Stimulated activated naive B cell treated with anti-CD40 and anti-IgM and Interleukin-4, amounts not matched to agents 10 μg/mL and 1 μg/mL and 100 μg/mL, for 72 hours (primary cell): ENCODE measurements around the gene RFX2.

Experiments used
- ATAC-seq, 2 donors: fragments of 150-1000 bp; cut with Tn5 transposase; replicated peaks; 2 replicates each; pipeline ENCODE4 v1.10.0; 2021; ENCODE audit warnings: moderate library complexity in 1 of 2
- DNase-seq: peaks from one replicate; pipeline ENCODE4 v3.0.0; 2021
- H3K27ac Mint-ChIP-seq: one replicate; pipeline ENCODE4 v1.8.0; 2022; ENCODE audit warnings: mild to moderate bottlenecking, mixed read lengths
- H3K27me3 Mint-ChIP-seq, 2 donors: one replicate each; pipeline ENCODE4 v1.8.0; 2022; ENCODE audit warnings: mixed read lengths in 2 of 2
- H3K36me3 Mint-ChIP-seq, 2 donors: one replicate each; pipeline ENCODE4 v1.8.0; 2022; ENCODE audit warnings: mixed read lengths in 2 of 2, mild to moderate bottlenecking in 1 of 2
- H3K4me1 Mint-ChIP-seq, 2 donors: one replicate each; pipeline ENCODE4 v1.8.0; 2022; ENCODE audit warnings: mixed read lengths in 2 of 2, mild to moderate bottlenecking in 1 of 2
- H3K4me3 Mint-ChIP-seq, 2 donors: one replicate each; pipeline ENCODE4 v1.8.0; 2022; ENCODE audit warnings: mild to moderate bottlenecking in 2 of 2, mixed read lengths in 2 of 2, moderate library complexity in 1 of 2
- H3K9me3 Mint-ChIP-seq, 2 donors: one replicate each; pipeline ENCODE4 v1.8.0; 2022; ENCODE audit warnings: mixed read lengths in 2 of 2, mild to moderate bottlenecking in 1 of 2

RFX2 gene

DNA sequence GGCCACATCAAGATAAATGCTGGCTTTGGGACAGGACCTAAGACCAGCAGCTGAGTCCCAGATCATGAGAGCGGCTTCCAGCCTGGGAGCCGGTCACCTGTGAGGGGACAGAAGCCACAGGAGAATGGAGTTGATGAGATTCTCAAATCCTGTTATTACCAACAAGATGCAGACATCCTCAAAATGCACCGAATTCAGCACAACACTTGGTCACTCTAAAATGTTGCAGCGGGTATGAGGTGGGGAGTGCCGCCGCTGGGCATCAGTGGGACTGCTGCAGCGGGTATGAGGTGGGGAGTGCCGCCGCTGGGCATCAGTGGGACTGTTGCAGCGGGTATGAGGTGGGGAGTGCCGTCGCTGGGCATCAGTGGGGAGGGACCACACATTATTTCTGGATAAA, 153.6 kb downstream of the RFX2 start:
- H3K27ac Mint-ChIP-seq, result no peak overlapping the region
- no peaks in the 10 kb centered on the region for H3K27me3 Mint-ChIP-seq
- ATAC-seq (no peak), DNase-seq (no peak)
- H3K9me3 Mint-ChIP-seq, result no peaks in the 10 kb centered on the region
- no peak overlapping the region for H3K4me3 Mint-ChIP-seq
- peaks cover 57 to 96% of the 10 kb centered on the region in 2 donors for H3K4me1 Mint-ChIP-seq
- peaks cover 18 to 34% of the 10 kb centered on the region in 2 donors for H3K36me3 Mint-ChIP-seq

DNA sequence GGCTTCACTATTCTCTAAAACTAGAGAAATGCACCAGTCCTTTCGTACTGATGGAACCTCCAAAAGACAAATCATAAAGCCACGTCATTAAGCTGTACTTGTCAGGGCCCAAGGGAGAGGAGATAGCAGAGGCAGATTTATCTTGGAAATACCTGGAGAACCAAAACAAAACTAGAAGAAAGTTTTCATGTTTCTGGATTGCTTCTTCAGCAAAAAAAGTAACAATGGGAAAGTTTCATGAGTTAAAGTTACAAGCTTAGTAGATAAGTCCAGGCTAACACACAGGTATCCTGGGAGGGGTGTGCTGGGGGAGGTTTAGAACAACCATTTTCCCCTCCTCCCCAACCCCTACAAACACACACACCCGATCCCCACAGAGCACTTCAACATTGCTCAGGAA, 154.0 kb downstream of the RFX2 start:
- DNase-seq, result no peak
- Mint-ChIP-seq H3K27ac (peak overlapping the region; percentile 37), H3K4me3 (no peak overlapping the region), H3K9me3 (no peaks in the 10 kb centered on the region), H3K36me3 (peaks cover 21 to 36% of the 10 kb centered on the region in 2 donors), H3K4me1 (peaks cover 59 to 97% of the 10 kb centered on the region in 2 donors), H3K27me3 (no peaks in the 10 kb centered on the region)
- no peak for ATAC-seq

DNA sequence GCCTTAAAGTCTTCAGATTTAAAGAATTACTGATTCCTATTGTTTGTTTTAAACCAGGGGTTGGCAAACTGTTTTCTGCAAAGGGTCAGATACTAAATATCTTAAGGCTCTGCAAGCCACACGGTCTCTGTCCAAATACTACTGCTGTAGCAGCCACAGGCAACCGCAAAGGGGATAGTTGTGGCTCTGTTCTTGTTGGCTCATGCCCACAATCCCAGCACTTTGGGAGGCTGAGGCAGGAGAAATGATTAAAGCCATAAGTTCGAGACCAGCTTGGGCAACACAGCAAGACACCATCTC, 154.7 kb downstream of the RFX2 start:
- peaks cover 21 to 35% of the 10 kb centered on the region in 2 donors for H3K36me3 Mint-ChIP-seq
- no peak for ATAC-seq
- H3K27me3 Mint-ChIP-seq, result no peaks in the 10 kb centered on the region
- no peaks in the 10 kb centered on the region for H3K9me3 Mint-ChIP-seq
- H3K27ac Mint-ChIP-seq, result no peak overlapping the region
- no peak overlapping the region for H3K4me3 Mint-ChIP-seq
- DNase-seq, result no peak
- peaks cover 63 to 99% of the 10 kb centered on the region in 2 donors for H3K4me1 Mint-ChIP-seq

DNA sequence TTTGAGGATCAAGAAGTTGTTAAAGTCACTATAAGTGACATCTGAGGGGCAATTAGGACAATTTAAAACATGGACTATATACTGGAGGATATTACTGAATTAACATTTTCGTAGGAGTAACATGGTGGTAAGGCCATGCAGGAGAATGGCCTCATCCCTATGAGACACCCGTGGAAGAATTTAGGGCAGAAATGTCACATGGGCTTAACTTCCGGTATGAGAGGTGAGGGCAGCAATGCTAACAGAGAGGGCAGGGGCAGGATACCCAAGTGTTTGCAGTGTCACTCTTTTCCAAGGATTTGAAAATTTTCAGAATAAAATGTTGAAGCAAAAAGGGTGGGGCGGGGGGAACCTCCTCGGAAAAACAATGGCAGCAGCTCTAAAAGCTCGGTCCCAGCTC, 156.0 kb downstream of the RFX2 start:
- ATAC-seq (no peak), DNase-seq (no peak)
- no peak overlapping the region for H3K4me3 Mint-ChIP-seq
- peaks cover 66 to 97% of the 10 kb centered on the region in 2 donors for H3K4me1 Mint-ChIP-seq
- peak overlapping the region; percentile 66 for H3K27ac Mint-ChIP-seq
- H3K36me3 Mint-ChIP-seq, result peaks cover 29 to 42% of the 10 kb centered on the region in 2 donors
- H3K9me3 Mint-ChIP-seq, result no peaks in the 10 kb centered on the region
- H3K27me3 Mint-ChIP-seq, result no peaks in the 10 kb centered on the region

DNA sequence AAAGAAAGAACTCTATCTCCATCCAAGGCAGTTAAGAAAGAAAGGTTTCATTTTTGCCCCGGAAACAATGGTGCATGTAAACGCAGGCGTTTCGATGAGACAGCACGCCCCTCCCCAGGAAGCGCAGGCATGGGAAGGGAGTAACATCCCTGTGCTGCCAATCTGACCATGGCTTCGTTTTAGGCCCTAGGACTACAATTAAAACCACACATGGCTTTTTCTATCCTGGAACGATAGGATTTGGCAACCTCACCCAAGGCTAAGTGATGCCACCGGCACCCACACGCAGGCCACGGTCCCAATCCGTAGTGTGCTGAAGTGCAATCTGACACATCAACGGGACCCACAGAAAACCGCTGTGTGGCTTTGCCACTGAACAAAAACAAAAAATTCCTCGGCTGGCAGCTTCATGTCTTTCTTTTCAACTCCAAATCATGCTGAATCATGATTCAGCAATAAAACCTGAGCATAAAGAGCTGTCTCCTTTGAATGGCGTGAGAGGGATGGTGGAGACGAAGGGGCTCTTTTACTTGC, 156.6 kb downstream of the RFX2 start:
- H3K27ac Mint-ChIP-seq, result peak overlapping the region; percentile 66
- H3K27me3 Mint-ChIP-seq, result no peaks in the 10 kb centered on the region
- H3K36me3 Mint-ChIP-seq, result peaks cover 29 to 41% of the 10 kb centered on the region in 2 donors
- H3K4me1 Mint-ChIP-seq, result peaks cover 62 to 93% of the 10 kb centered on the region in 2 donors
- no peaks in the 10 kb centered on the region for H3K9me3 Mint-ChIP-seq
- DNase-seq, result no peak
- peak overlapping the region; percentile 11 to 17 for H3K4me3 Mint-ChIP-seq
- no peak for ATAC-seq

DNA sequence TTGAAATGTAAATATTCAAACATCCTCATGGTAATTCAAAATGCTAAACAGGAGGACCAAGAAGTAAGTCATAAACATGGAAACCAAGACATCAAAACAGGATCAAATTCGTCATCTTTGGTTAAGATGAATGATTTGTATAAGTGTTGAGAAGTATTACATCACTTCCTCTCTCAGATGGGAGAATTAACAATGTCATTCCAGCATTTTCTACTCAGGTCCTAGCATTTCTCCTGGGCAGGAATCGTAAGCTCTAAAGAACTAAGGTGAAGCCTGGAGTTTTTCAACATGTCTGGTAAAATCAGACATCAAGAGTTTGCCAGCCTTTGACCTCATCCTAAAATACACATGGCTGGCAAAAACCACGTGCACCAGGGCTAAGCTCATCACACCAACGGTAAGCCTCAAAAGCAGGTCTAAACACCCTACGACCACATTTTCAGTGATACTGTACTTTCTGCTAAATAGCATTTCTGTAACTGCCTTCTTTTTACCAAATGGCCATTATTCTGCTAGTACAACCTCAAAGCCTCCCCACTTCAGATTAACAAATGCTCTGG, 157.2 kb downstream of the RFX2 start:
- DNase-seq, result no peak
- Mint-ChIP-seq H3K9me3 (no peaks in the 10 kb centered on the region), H3K36me3 (peaks cover 30 to 40% of the 10 kb centered on the region in 2 donors), H3K4me3 (no peak overlapping the region), H3K4me1 (peaks cover 63 to 93% of the 10 kb centered on the region in 2 donors), H3K27ac (no peak overlapping the region), H3K27me3 (no peaks in the 10 kb centered on the region)
- ATAC-seq, result no peak

DNA sequence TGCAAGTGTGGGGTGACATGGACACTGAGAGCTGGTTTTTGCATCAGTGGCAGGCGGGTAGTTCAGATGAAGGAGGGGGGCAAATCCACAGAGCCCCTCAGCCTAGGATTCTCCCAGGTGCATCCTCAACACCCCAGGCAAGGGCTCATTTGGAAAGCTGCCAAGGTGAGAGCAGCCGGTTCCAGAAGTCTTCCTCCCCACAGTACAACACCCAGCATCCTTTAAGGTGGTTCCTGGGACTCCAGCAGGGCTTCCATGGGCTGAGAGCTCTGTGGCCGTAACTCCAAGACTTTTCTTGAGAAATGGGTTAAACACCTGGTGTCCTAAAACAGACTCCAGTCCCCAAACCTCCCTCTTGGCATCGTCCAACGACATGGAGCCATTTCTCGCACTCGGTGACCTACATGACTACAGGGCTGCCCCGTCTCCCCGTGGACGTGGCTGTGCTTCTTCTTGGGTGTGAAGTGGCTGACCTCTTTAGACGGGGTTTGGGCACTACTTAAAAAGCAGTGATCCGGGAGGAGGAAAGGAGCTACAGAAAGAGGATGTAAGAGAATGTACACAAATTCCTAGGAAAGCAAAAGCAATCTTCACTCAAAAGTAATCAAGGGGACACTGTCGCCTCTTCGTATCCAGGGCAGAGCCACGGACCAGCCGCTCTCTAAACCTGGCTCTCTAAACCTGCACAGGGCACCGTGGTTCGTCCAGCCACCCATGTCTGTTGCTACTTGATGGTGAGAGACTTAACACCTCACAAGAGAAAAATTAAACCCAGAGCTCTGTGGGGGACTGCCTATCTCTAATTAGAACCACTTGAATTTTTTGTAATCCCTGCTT, 157.9 kb downstream of the RFX2 start:
- no peaks in the 10 kb centered on the region for H3K9me3 Mint-ChIP-seq
- DNase-seq, result no peak

DNA sequence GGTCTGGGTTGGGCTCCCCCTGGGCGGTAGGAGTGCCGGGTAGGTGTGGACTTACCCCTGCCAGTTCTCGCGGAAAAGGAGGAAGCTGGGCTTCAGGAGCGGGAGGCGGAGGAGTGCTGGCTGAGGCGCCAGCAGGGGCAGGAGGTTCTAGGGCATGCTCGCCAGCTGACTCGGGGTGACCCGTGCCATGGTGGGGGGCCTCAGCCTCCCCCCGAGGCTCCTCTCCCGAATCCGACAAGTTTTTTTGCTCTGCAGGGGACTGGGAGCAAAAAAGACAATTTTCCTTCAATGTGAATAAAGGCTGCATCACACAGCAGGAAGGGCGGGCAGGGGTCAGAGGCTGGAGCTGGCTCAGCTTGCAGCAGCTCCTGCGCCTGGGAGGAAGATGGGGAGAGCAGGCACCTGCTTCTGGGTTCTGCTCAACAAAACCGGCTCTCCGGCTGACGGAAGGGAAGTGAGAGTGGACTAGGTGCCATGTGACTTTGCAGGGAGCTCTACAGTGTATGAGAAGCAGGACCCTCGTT, 158.9 kb downstream of the RFX2 start:
- Mint-ChIP-seq H3K4me3 (peak overlapping the region; percentile 39 to 60), H3K27ac (peak overlapping the region; percentile 71), H3K4me1 (peaks cover 61 to 87% of the 10 kb centered on the region in 2 donors), H3K27me3 (no peaks in the 10 kb centered on the region), H3K9me3 (no peaks in the 10 kb centered on the region), H3K36me3 (peaks cover 32 to 42% of the 10 kb centered on the region in 2 donors)
- peak; percentile 18 for DNase-seq
- peak; percentile 92 to 93 for ATAC-seq

More for the DNA sequence above, 157.9 kb downstream of the RFX2 start:
- no peak overlapping the region for H3K27ac Mint-ChIP-seq
- H3K4me1 Mint-ChIP-seq, result peaks cover 66 to 94% of the 10 kb centered on the region in 2 donors
- peaks cover 34 to 43% of the 10 kb centered on the region in 2 donors for H3K36me3 Mint-ChIP-seq
- no peak overlapping the region for H3K4me3 Mint-ChIP-seq
- no peaks in the 10 kb centered on the region for H3K27me3 Mint-ChIP-seq
- no peak for ATAC-seq

DNA sequence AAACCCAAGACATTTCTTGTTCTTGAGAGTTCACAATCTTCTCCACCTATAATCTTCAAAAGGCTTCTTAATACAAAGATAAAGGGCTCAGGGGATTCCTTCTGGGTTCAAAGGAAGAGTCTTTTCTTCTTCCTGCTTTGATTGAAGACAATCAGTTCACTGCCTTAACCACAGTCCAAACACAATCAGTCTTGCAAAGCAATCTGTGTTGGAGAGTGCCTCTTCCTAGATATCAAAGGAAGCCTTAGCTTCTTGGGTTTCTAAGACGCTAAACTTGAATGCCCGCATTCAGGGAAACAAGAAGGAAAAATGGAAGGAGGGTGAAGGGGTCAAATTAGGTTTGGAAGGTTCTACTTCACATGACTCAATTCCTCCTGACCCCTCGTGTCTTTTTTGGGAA, 159.6 kb downstream of the RFX2 start:
- H3K9me3 Mint-ChIP-seq, result no peaks in the 10 kb centered on the region
- no peak overlapping the region for H3K4me3 Mint-ChIP-seq
- H3K27me3 Mint-ChIP-seq, result no peaks in the 10 kb centered on the region
- ATAC-seq (no peak), DNase-seq (no peak)
- H3K27ac Mint-ChIP-seq, result peak overlapping the region; percentile 51
- H3K36me3 Mint-ChIP-seq, result peaks cover 35 to 47% of the 10 kb centered on the region in 2 donors
- peaks cover 62 to 84% of the 10 kb centered on the region in 2 donors for H3K4me1 Mint-ChIP-seq

DNA sequence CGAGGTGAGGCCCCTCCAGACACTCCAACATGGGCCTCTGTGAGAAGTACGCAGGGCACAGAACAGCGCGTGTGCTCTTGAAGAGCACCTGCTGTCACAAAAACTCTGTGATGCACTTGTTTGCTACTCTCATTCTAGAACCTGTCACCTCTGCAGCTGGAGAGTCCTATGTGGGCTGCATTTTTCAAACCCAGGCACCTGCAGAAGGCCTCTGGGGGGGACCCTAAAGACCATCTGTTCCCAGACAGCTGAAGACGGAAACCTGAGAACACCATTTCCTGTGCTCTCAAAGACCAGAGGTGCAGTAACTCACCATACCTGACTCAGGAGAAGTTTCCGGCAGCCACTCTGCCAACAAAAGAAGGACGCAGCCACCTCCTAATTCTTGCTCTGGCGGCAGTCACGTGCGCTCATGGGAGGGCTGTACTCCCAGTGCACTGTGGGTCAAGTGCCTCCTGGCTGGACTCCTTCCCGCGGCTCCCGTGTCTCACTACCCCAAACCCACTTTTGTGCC, 160.5 kb downstream of the RFX2 start:
- ATAC-seq (no peak), DNase-seq (no peak)
- H3K9me3 Mint-ChIP-seq, result no peaks in the 10 kb centered on the region
- no peak overlapping the region for H3K27ac Mint-ChIP-seq
- peaks cover 68 to 84% of the 10 kb centered on the region in 2 donors for H3K4me1 Mint-ChIP-seq
- no peaks in the 10 kb centered on the region for H3K27me3 Mint-ChIP-seq
- H3K4me3 Mint-ChIP-seq, result no peak overlapping the region
- H3K36me3 Mint-ChIP-seq, result peaks cover 39 to 56% of the 10 kb centered on the region in 2 donors

DNA sequence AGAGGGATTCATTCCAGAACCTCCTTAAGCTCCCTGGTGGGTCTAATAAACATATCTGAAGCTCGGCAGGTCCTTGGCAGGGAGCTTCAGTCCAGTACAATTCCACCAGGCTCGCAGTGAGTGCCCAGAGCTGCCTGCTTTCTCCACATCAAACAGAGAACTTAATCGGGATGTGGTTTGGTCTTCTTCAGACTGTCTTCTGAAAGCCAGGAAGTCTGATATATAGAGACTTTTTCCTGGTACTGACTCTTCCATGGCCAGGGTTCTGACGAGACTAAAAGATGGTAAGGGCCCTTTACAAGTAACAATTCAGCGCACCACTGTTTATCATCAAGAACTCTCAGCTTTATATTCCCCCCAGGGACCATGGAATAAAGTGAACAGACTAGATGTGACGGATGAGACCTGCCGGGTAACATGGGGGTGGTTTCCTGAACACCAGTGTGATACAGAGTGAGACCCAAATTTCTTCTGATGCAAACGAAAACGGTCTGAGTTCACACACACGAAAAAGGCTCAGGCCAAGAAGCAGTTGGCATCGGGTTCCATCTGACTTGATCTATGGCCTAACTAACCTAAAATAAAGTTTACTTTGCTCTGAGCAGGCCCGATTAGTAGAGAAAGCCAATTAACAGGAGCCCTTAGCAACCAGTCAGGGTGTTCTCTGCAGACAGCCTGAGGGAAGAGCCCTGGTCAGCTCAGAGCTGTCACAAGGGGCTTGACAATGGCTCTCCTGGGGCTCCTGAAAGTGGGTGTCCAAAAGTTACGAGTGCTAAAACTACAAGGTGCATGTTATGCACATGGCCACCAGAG, 161.3 kb downstream of the RFX2 start:
- Mint-ChIP-seq H3K27me3 (no peaks in the 10 kb centered on the region), H3K9me3 (no peaks in the 10 kb centered on the region), H3K4me1 (peaks cover 63 to 82% of the 10 kb centered on the region in 2 donors), H3K36me3 (peaks cover 36 to 52% of the 10 kb centered on the region in 2 donors), H3K27ac (no peak overlapping the region), H3K4me3 (no peak overlapping the region)
- no peak for ATAC-seq
- DNase-seq, result no peak

DNA sequence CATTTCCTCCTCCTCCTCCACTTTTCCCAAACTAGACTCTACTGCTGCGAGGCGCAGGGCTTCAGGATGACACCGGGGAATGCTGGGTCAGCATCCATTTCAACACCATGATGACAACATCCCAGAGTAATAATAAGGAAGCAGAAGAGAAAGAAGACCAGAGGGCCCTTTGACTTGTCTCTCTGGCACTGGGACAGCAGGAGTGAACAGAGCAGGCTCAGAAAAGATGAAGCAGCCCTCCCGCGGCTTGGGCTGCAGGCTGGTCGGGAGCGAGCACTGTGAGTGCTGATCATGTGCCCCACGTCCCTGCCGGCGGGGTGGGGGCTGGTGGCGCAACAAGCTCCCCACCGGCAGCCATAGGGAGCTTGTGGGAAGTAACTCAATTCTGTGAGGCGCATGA, 162.9 kb downstream of the RFX2 start:
- DNase-seq (no peak), ATAC-seq (no peak)
- no peaks in the 10 kb centered on the region for H3K27me3 Mint-ChIP-seq
- H3K36me3 Mint-ChIP-seq, result peaks cover 35 to 44% of the 10 kb centered on the region in 2 donors
- no peak overlapping the region for H3K4me3 Mint-ChIP-seq
- no peaks in the 10 kb centered on the region for H3K9me3 Mint-ChIP-seq
- peaks cover 51 to 70% of the 10 kb centered on the region in 2 donors for H3K4me1 Mint-ChIP-seq
- peak overlapping the region; percentile 75 for H3K27ac Mint-ChIP-seq

DNA sequence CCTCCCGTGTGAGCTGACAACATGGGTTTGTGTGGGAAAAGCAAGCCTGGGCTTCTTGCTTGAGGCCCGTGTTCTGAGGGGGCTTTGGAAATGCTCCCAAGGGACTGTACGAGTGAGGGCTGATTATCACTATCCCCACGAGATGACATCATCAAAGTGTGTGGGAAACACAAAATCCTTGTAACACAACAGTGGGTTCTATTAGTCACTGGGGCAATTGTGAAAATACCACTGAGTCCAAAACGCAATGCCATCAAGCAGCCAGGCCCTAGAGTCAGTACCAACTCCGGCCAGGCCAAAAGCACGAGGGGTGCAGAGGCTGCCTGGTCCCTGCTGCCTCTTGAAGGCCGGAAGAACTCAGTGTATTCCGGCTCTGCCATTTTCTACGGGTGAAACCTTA, 166.7 kb downstream of the RFX2 start:
- Mint-ChIP-seq H3K9me3 (no peaks in the 10 kb centered on the region), H3K4me1 (peaks cover 23 to 37% of the 10 kb centered on the region in 2 donors), H3K4me3 (no peak overlapping the region), H3K36me3 (peaks cover 24 to 51% of the 10 kb centered on the region in 2 donors), H3K27me3 (no peaks in the 10 kb centered on the region), H3K27ac (no peak overlapping the region)
- no peak for ATAC-seq
- DNase-seq, result no peak
